HepG2 (cell line): ENCODE results near the gene LRRC55.

ENCODE experiments used
- FOXK2 ChIP-seq: fragments of 450-650 bp; IDR thresholded peaks from 2 replicates; pipeline ENCODE4 v1.6.1; 2016
- TCF12 ChIP-seq, 2 experiments: fragments of 450-650 bp in 1 of 2; sonication (generic) in 1 of 2; formaldehyde crosslinking in 1 of 2; IDR thresholded peaks; 2 replicates each; pipeline versions ENCODE4 v1.6.1 to v1.8.0; 2017 to 2022; ENCODE audit warnings: antibody characterized with exemption in 1 of 2, mild to moderate bottlenecking in 1 of 2, missing genetic modification reagents in 1 of 2, moderate library complexity in 1 of 2
- TF ChIP-seq, protein P1 (sequence below): sonication (generic); formaldehyde crosslinking; IDR thresholded peaks from 2 replicates; pipeline ENCODE4 v1.5.0; 2020; ENCODE audit warnings: mild to moderate bottlenecking, missing genetic modification reagents, moderate library complexity

DNA sequence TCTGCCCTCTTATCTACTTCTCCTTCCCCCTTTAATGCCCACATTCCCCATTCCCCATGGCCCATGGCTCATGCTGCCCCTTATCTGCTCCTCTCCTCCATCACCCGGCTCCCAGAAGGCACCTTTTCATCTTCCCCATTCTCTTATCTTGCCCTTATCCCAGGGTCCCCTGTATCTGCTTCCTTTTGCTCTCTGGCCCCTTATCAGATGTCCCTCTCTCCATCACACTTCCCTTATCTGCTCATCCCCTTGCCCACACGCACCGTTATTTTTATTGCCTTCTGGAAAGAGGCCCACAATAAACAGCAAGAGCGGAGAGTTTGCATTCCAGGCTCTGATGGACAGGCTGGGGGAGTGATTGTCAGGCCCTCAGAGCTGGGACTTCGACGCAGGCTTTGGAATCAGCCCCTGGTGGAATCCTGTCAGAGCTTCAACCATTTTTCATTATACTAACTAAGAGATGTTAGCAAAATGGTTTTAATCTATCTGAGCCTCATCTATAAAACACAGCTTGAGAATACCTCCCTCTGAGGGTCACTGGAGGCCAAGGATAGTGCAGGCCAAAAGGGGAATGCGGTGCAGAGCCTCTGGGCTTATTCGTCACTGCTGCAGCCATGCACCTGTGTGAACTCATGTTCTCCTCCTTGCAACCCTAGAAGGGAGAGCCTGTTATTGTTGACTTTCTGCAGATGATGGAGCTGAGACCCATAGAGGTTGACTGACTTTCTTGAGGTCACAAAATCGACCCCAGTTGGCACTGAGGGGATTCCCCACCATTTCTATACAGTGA is 37.0 kb upstream of the LRRC55 start:
- TF ChIP-seq, protein P1, sequence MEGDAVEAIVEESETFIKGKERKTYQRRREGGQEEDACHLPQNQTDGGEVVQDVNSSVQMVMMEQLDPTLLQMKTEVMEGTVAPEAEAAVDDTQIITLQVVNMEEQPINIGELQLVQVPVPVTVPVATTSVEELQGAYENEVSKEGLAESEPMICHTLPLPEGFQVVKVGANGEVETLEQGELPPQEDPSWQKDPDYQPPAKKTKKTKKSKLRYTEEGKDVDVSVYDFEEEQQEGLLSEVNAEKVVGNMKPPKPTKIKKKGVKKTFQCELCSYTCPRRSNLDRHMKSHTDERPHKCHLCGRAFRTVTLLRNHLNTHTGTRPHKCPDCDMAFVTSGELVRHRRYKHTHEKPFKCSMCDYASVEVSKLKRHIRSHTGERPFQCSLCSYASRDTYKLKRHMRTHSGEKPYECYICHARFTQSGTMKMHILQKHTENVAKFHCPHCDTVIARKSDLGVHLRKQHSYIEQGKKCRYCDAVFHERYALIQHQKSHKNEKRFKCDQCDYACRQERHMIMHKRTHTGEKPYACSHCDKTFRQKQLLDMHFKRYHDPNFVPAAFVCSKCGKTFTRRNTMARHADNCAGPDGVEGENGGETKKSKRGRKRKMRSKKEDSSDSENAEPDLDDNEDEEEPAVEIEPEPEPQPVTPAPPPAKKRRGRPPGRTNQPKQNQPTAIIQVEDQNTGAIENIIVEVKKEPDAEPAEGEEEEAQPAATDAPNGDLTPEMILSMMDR: no peak
- no peak for TF ChIP-seq TCF12 (IDR thresholded peaks at IDR 0.05)
- TF ChIP-seq TCF12 (CRISPR knock-in tag; IDR thresholded peaks at IDR 0.05): no peak
- no peak for TF ChIP-seq FOXK2
